Measurements from ENCODE around the gene LRWD1. TPM values are rescaled to one million over a fixed set of nuclear protein-coding genes. Genes with fewer than 3 reads are reported as not detected.

LRWD1 gene
- 23.4 to 36.6 TPM (median 34.0 TPM) in 5 replicates for total RNA-seq (2022; extraction: Qiagen RNA extraction)

DNA sequence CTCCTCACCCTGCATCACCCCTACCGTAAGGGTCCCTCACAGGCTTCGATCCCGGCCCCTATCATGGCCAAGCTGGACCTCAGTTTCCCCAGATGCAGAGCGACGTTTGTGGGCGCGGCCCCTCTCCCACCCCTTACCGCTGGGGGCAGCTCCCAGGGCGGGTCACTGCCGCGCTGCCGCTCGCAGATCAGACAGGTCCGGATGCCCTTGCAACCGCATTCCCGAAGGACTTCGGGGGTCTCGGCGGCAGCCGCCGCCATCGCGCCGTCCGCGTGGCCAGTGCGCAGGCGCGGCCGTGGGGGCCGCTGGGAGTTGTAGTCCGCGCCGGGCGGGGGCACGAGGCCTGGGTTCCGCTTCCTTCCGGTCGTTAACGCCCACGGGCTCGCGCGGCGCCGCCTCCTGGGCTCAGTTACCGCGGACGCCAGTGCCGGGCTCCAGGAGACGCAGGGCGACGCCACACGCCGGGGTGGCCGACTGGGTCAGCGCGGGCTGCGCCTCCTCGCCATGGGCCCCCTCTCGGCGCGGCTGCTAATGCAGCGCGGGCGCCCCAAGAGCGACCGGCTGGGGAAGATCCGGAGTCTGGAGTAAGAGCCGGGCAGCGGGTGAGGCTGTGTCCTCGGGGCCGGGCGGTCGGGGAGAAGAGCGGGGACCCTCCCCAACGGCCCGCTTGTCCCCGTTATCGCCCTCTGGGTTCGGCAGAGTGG lies at the start of gene LRWD1, which contains the start of gene ALKBH4:
LRWD1 (plus strand) TSS at position 408 of the 704 bp plus-strand sequence; CDS start at position 505, 97 bp downstream.
ALKBH4 (minus strand) TSS at position 287 of the 704 bp plus-strand sequence; CDS start at position 260, 27 bp downstream.

DNA sequence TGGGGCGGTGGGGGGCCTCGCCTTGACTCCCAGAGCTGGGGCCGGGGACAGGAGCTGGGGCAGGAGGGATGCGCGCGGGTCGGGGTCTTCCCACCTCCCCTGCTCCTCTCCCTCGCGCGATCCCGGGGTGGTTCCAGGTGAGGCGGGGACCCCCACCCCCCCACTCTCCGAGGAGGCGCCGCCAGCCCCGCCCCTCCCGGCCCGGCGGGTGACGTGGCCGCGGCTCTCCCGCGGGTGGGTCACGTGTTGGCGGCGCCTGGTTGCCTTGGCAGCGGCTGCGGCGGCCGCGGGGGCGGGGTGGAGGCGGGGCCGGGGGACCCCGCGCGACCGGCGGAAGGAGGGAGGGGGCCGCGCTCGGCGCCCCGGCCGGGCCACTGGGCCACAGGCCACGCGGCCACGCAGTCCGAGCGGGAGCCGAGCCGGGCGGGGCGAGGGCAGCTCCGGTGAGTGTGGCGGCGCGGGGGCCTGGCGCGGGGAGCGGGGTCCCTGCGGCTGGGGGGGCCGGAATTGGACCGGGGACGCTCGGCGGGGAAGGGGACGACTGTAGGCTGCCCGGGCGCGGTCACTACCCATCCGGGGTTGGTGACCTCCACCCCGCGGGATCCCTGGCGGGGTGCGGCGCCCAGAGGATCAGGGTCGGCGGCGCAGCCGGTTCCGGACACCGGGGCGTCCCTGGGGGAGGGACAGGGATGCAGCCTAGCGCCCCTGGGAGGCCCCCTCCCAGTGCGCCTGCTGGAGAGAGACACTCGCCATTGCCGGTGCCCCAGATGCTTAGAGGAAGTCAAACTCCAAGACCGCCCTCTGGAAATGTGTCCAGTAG lies 31.4 kb upstream of the LRWD1 start, which contains the start of gene ORAI2:
ORAI2 (plus strand) TSS at position 357 of the 820 bp plus-strand sequence. CDS start 5,382 bp downstream, outside the sequence.

DNA sequence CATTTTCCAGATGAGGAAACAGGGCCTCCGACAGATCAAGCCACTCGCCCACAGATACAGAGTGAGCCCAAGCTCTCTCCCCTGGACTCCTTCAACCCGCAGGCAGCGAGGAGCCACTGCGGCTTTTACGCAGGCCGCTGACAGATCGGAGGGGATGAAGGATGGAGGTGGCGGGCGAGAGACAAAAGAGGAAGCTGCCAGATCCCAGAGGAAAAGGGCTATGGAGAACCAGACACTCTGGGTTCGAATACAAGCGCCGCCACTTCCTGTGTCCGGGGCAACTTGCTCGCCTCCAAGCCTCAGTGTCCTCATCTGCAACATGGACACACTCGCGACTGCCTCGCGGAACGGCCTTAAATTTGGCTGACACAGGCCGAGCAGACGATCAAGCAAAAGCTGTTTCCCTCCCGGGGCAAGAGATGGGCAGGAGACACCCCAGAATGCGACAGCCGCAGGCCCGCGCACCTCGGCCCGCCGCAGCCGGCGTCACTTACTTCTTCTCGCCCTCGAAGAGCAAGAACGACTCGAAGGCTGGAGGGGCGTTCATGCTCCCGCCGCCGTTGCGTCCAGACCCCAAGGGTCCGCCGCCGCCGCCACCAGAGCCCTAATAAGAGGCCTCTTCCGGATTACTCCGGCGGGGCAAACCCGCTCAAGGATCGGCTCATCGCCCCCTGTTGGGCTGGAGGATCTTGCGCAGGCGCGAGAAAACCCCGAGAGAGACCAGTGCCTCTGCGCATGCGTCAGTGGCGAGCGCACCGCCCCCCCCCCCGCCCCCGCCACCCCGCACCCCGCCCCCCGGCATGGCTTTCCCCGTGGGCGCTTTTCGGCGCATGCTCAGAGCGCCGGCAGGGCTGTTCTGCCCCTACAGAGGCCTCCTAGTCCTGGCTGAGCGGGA lies 13.8 kb downstream of the LRWD1 start, which contains the start of gene POLR2J:
POLR2J (minus strand) TSS at position 609 of the 895 bp plus-strand sequence; CDS start at position 547, 62 bp downstream.

DNA sequence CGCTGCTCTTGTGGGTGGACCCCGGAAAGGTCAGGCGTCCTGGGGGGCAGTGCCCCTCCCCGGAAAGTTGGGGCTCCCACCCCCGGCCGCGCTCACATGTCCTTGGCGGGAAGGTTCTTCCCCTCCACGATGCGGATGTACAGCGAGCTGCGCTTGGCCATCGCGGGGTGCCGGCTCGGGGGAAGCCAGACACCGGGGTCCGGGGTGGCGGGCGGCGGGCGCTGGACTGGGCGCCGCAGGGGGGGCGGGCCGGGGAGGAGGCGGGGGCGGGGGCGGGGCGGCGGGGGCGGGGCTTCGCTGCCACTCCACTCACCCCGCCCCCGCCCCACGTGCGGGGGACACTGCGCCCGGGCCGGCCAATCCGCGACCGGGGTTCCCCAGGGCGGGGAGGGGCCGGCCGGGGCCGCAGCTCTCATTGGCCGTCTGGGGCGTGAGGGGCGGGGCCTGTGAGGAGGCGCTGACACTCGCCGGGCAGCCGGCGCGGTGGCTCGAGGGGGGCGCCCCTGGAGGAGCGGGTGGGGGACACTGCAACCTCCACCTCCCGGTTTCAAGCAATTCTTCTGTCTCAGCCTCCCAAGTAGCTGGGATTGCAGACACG lies 52.9 kb downstream of the LRWD1 start, which contains the start of gene RASA4B:
RASA4B (minus strand) TSS at position 228 of the 598 bp plus-strand sequence; CDS start at position 161, 67 bp downstream.

Other genes with a start within 250 kb of the LRWD1 start
- gene SH2B2, start 178.1 kb upstream of the LRWD1 start, total RNA-seq (2022; extraction: Qiagen RNA extraction) = 2.6 to 4.2 TPM (median 3.6 TPM) in 5 replicates
- not detected in 5 replicates for gene SPDYE6, start 108.5 kb upstream of the LRWD1 start, total RNA-seq (2022; extraction: Qiagen RNA extraction)
- 20.6 to 23.7 TPM (median 23.6 TPM) in 5 replicates for gene PRKRIP1, start 68.6 kb upstream of the LRWD1 start, total RNA-seq (2022; extraction: Qiagen RNA extraction)
- 25.4 to 43.0 TPM (median 39.0 TPM) in 5 replicates for gene ORAI2, start 31.4 kb upstream of the LRWD1 start, total RNA-seq (2022; extraction: Qiagen RNA extraction)
- 8.8 to 12.7 TPM (median 12.3 TPM) in 5 replicates for gene ALKBH4, start 121 bp upstream of the LRWD1 start, total RNA-seq (2022; extraction: Qiagen RNA extraction)
- gene POLR2J, start 13.9 kb downstream of the LRWD1 start, total RNA-seq (2022; extraction: Qiagen RNA extraction) = 106 to 112 TPM (median 109 TPM) in 5 replicates
- gene RASA4B, start 52.8 kb downstream of the LRWD1 start, total RNA-seq (2022; extraction: Qiagen RNA extraction) = 1.4 to 1.8 TPM (median 1.6 TPM) in 5 replicates
- gene UPK3BL2, start 78.7 kb downstream of the LRWD1 start, total RNA-seq (2022; extraction: Qiagen RNA extraction) = 2.1 to 3.8 TPM (median 2.7 TPM) in 5 replicates
- not detected in 5 replicates for gene SPDYE2, start 86.2 kb downstream of the LRWD1 start, total RNA-seq (2022; extraction: Qiagen RNA extraction)
- 16.8 to 37.3 TPM (median 29.9 TPM) in 5 replicates for gene POLR2J3, start 107.6 kb downstream of the LRWD1 start, total RNA-seq (2022; extraction: Qiagen RNA extraction)
- 1.7 to 2.4 TPM (median 2.2 TPM) in 5 replicates for gene RASA4, start 151.8 kb downstream of the LRWD1 start, total RNA-seq (2022; extraction: Qiagen RNA extraction)
- gene UPK3BL1, start 177.8 kb downstream of the LRWD1 start, total RNA-seq (2022; extraction: Qiagen RNA extraction) = 7.9 to 14.2 TPM (median 13.0 TPM) in 5 replicates
- not detected in 5 replicates for gene SPDYE2B, start 185.3 kb downstream of the LRWD1 start, total RNA-seq (2022; extraction: Qiagen RNA extraction)
- gene POLR2J2, start 206.7 kb downstream of the LRWD1 start, total RNA-seq (2022; extraction: Qiagen RNA extraction) = 0.10 to 0.75 TPM (median 0.52 TPM) in 5 replicates